ENCODE data around the gene STARD9. TPM values are rescaled to one million over a fixed set of nuclear protein-coding genes. Genes with fewer than 3 reads are reported as not detected.
"Not testable (repeated sequence)": the region's sequence is repeated elsewhere in the genome, so short reads cannot be mapped to it uniquely, and the experiment has no call there.

STARD9 gene
- total RNA-seq, 1 donor from 2014 or later: 1.6 TPM

- TF ChIP-seq CTCF (IDR thresholded peaks at IDR 0.05; ENCODE audit: insufficient read depth, low read length, severe bottlenecking): no peak
- Histone ChIP-seq H3K36me3 (ENCODE audit: control insufficient read depth, insufficient read depth, low read length) (peaks cover 5% of the 10 kb centered on the region), H3K27me3 (ENCODE audit: control insufficient read depth, insufficient read depth, low read length) (no peaks in the 10 kb centered on the region), H3K4me3 (ENCODE audit: low read depth, low read length) (no peak overlapping the region)
- FAIRE-seq (no peak), DNase-seq (ENCODE audit: low read depth) (no peak)
Observed at GRCh38 chr15:42750306-42750705, 174.9 kb downstream of the STARD9 start.

DNA sequence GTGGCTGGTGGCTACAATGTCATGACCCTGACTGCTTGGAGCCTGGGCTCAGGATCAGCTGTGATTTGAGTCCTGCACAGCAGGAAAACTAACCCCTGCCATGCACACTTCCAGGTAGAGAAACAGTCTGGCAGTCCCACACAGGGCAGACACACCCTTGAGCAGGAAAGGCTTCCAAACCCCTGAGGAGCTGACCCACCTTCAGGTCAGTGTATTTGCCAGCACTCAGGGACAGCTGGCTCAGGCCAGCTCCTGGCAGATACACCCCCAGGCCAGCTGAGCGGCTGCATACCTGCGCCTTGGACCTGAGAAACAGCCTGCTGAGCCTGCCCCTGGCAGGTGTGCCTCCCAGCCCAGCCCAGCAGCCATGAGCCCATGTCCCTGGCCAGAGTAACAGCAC lies 183.7 kb downstream of the STARD9 start:
- no peak for TF ChIP-seq CTCF (IDR thresholded peaks at IDR 0.05; ENCODE audit: insufficient read depth, low read length, severe bottlenecking)
- H3K27me3 ChIP-seq (ENCODE audit: control insufficient read depth, insufficient read depth, low read length): no peaks in the 10 kb centered on the region
- FAIRE-seq: no peak
- no peak for DNase-seq (ENCODE audit: low read depth)
- no peak overlapping the region for H3K4me3 ChIP-seq (ENCODE audit: low read depth, low read length)
- no peaks in the 10 kb centered on the region for H3K36me3 ChIP-seq (ENCODE audit: control insufficient read depth, insufficient read depth, low read length)

GRCh38 chr15:42760759-42761158 lies 185.4 kb downstream of the STARD9 start:
- DNase-seq (ENCODE audit: low read depth) (no peak), FAIRE-seq (no peak)
- no peaks in the 10 kb centered on the region for H3K27me3 ChIP-seq (ENCODE audit: control insufficient read depth, insufficient read depth, low read length)
- H3K36me3 ChIP-seq (ENCODE audit: control insufficient read depth, insufficient read depth, low read length): no peaks in the 10 kb centered on the region
- no peak overlapping the region for H3K4me3 ChIP-seq (ENCODE audit: low read depth, low read length)
- TF ChIP-seq CTCF (IDR thresholded peaks at IDR 0.05; ENCODE audit: insufficient read depth, low read length, severe bottlenecking): no peak

- not testable (repeated sequence) for H3K36me3 ChIP-seq (ENCODE audit: control insufficient read depth, insufficient read depth, low read length); H3K27me3 ChIP-seq (ENCODE audit: control insufficient read depth, insufficient read depth, low read length); FAIRE-seq; H3K4me3 ChIP-seq (ENCODE audit: low read depth, low read length); DNase-seq (ENCODE audit: low read depth)
Observed at GRCh38 chr15:42761813-42762212, 186.4 kb downstream of the STARD9 start.

DNA sequence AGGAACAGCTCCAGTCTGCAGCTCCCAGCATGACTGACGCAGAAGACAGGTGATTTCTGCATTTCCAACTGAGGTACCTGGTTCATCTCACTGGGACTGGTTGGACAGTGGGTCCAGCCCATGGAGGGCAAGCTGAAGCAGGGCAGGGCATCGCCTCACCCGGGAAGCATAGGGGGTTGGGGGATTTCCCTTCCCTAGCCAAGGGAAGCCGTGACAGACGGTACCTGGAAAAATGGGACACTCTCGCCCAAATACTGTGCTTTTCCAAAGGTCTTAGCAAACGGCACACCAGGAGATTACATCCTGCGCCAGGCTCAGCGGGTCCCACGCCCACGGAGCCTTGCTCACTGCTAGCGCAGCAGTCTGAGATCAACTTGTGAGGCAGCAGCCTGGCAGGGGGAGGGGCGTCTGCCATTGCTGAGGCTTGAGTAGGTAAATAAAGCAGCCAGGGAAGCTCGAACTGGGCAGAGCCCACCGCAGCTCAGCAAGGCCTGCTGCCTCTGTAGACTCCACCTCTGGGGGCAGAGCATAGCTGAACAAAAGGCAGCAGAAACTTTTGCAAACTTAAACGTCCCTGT lies 188.8 kb downstream of the STARD9 start:
- not testable (repeated sequence) for FAIRE-seq; H3K27me3 ChIP-seq (ENCODE audit: control insufficient read depth, insufficient read depth, low read length); H3K4me3 ChIP-seq (ENCODE audit: low read depth, low read length); H3K36me3 ChIP-seq (ENCODE audit: control insufficient read depth, insufficient read depth, low read length); DNase-seq (ENCODE audit: low read depth)

- not testable (repeated sequence) for FAIRE-seq; H3K27me3 ChIP-seq (ENCODE audit: control insufficient read depth, insufficient read depth, low read length); H3K4me3 ChIP-seq (ENCODE audit: low read depth, low read length); DNase-seq (ENCODE audit: low read depth); H3K36me3 ChIP-seq (ENCODE audit: control insufficient read depth, insufficient read depth, low read length)
Observed at GRCh38 chr15:42766109-42766508, 190.7 kb downstream of the STARD9 start.

Other genes with a start within 250 kb of the STARD9 start
- gene CAPN3, start 216.1 kb upstream of the STARD9 start, total RNA-seq: 2.1 and 3.2 TPM in 2 replicates
- gene ZNF106, start 84.5 kb upstream of the STARD9 start, total RNA-seq: 33.3 and 34.5 TPM in 2 replicates
- gene SNAP23, start 80.0 kb upstream of the STARD9 start, total RNA-seq: 50.6 and 58.2 TPM in 2 replicates
- 17.1 and 20.2 TPM in 2 replicates for gene LRRC57, start 26.8 kb upstream of the STARD9 start, total RNA-seq
- gene HAUS2, start 26.8 kb upstream of the STARD9 start, total RNA-seq: 21.4 and 28.2 TPM in 2 replicates
- 8.7 and 9.0 TPM in 2 replicates for gene CDAN1, start 161.5 kb downstream of the STARD9 start, total RNA-seq